HG03460 (cell line): ENCODE data around the gene DHX35.
"Not testable (repeated sequence)": the region's sequence is repeated elsewhere in the genome, so short reads cannot be mapped to it uniquely, and the experiment has no call there.

Experiments used
- ATAC-seq: cut with Tn5 transposase; IDR thresholded peaks from one replicate; pipeline ENCODE4 v1.9.1; 2021; ENCODE audit not compliant: unreplicated experiment

The DHX35 gene

GRCh38 chr20:38940644-38941043 is 21.5 kb upstream of the DHX35 start:
- ATAC-seq, result no peak

GRCh38 chr20:38941726-38942389 is 20.3 kb upstream of the DHX35 start:
- ATAC-seq, result no peak

GRCh38 chr20:38945012-38945411 is 17.1 kb upstream of the DHX35 start:
- no peak for ATAC-seq

GRCh38 chr20:38946836-38947235 is 15.3 kb upstream of the DHX35 start:
- ATAC-seq, result no peak

- no peak for ATAC-seq
These were observed 14.2 kb upstream of the DHX35 start for GRCh38 chr20:38947931-38948362.

GRCh38 chr20:38950254-38950653 is 11.9 kb upstream of the DHX35 start:
- no peak for ATAC-seq

GRCh38 chr20:38951611-38952010 is 10.5 kb upstream of the DHX35 start:
- ATAC-seq, result no peak

GRCh38 chr20:38952153-38952552 is 10.0 kb upstream of the DHX35 start:
- ATAC-seq, result no peak

- no peak for ATAC-seq
These were observed 8.4 kb upstream of the DHX35 start for GRCh38 chr20:38953630-38954340.

- no peak for ATAC-seq
These were observed 4.8 kb upstream of the DHX35 start for GRCh38 chr20:38957235-38957876.

- no peak for ATAC-seq
These were observed 4.1 kb upstream of the DHX35 start for GRCh38 chr20:38957915-38958485.

GRCh38 chr20:38960187-38960687 is 1.9 kb upstream of the DHX35 start:
- not testable (repeated sequence) for ATAC-seq

GRCh38 chr20:38961530-38962043 is 557 bp upstream of the DHX35 start:
- no peak for ATAC-seq

GRCh38 chr20:38962928-38963401 is 821 bp downstream of the DHX35 start:
- no peak for ATAC-seq

- ATAC-seq, result no peak
These were observed 1.6 kb downstream of the DHX35 start for GRCh38 chr20:38963745-38964144.

GRCh38 chr20:38965264-38965663 is 3.1 kb downstream of the DHX35 start:
- no peak for ATAC-seq

GRCh38 chr20:38968090-38968489 is 5.9 kb downstream of the DHX35 start:
- no peak for ATAC-seq

GRCh38 chr20:38969708-38970107 is 7.6 kb downstream of the DHX35 start:
- ATAC-seq, result no peak

GRCh38 chr20:38970302-38970701 is 8.2 kb downstream of the DHX35 start:
- ATAC-seq, result no peak

- no peak for ATAC-seq
These were observed 11.0 kb downstream of the DHX35 start for GRCh38 chr20:38973107-38973506.

- no peak for ATAC-seq
These were observed 11.5 kb downstream of the DHX35 start for GRCh38 chr20:38973645-38974044.
